Putamen (tissue), 1 donor: ENCODE data around the gene MCU.
"Not testable (repeated sequence)": the region's sequence is repeated elsewhere in the genome, so short reads cannot be mapped to it uniquely, and the experiment has no call there.

ENCODE experiments used
- DNase-seq: peaks from one replicate; pipeline ENCODE4 v3.0.0-alpha.2; 2016; ENCODE audit warnings: low spot score

Gene MCU

DNA sequence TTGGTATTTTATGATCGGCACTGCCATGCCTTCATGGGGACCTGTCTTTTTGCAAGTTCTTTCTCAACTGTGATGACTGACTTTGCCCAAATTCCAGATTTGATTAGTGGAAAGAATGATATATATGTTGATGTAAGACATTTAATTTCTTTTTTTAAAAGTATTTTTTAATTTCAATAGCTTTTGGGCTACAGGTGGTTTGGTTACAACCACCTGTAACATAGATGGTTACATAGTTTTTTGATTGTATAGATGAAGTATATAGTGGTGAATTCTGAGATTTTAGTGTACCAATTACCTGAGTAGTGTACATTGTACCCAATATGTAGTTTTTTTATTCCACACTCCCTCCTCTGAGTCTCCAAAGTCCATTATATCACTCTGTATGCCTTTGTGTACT lies 69.6 kb downstream of the MCU start:
- no peak for DNase-seq

DNA sequence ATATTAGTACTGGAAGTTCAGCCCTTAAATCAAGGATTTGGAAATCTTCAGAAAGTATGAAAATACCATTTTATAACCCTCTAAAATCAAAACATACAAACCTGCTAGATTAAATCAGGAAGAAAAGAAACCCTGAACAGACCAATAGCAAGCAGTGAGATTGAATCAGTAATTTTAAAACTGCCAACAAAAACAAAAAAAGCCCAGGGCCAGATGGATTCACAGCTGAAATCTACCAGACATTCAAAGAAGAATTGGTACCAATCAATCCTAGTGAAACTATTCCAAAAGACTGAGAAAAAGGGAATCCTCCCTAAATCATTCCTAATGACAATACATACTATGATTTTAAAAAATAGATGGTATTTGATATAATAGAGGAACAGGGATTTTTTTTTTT lies 70.1 kb downstream of the MCU start:
- no peak for DNase-seq

DNA sequence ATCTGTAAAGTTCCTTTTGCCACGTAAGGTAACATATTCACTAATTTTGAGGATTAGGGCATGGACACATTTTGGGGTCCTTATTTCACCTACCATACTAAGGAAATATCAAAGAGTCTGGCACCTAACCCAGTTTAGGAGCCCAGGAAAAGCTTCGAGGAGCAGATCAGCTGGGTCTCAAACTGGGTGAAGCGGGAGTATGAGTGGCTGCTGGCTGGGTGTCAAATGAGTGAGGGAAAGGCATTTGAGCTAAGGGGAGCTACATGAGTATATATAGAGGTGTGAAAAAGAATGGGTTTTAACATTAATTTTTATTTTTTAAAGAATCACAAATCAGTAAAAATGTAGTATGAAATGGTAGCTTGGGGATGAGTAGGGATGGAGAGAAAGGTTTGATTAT lies 71.3 kb downstream of the MCU start:
- no peak for DNase-seq

DNA sequence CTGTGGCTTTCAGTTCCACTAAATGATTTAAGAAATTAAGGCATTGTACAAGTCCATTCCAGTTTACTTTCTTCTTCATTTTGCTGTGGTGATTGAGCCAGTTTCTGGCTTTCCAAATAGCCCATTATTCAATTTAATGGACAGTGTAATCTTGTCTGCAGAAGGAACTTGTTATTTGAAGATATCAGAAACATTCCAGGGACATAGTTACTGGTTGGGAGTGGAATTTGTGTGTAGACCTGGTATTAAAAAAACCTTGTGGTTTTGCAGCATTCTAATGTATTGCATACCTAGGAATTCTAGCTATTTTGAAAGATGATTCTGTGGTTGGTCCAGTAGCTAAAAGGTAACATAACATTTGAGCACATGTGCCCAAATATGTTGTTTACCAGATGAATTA lies 72.2 kb downstream of the MCU start:
- DNase-seq: no peak

DNA sequence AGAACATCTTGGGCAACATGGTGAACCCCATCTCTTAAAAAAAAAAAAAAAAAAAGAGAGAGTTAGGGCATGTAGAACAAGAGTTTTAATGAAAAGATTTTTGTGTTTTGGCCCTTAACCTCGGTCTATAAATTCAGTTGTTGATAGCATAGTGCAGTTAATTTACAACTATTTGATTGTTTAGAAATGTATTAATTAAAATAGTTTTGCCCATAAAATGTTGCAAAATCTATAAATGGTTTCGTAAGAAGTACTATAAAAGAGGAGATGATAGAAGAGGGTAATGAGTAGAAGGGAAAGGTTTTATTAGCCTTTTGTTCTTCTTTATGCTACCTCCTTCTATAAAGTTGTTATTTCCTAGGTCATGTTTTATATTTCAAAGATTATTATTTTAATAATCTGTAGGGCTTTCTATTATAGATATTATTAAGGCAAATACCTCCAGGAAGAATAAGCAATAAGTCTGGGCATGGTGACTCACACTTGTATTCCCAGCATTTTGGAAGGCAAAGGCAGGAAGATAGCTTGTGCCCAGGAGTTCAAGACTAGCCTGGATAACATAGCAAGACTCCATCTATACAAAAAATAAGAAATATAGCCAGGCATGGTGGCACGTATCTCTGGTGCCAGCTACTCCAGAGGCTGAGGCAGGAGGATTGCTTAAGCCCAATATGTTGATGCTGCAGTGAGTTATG lies 73.3 kb downstream of the MCU start:
- no peak for DNase-seq

DNA sequence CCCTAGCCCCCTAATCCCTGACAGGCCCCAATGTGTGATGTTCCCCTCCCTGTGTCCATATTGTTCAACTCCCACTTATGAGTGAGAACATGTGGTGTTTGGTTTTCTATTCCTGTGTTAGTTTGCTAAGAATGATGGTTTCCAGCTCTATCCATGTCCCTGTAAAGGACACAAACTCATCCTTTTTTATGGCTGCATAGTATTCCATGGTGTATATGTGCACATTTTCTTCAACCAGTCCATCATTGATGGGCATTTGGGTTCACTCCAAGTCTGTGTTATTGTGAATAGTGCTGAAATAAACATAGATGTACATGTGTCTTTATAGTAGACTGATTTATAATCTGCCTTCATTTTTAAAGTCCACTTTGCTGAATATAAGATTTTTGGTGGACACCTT lies 79.3 kb downstream of the MCU start:
- DNase-seq: not testable (repeated sequence)

DNA sequence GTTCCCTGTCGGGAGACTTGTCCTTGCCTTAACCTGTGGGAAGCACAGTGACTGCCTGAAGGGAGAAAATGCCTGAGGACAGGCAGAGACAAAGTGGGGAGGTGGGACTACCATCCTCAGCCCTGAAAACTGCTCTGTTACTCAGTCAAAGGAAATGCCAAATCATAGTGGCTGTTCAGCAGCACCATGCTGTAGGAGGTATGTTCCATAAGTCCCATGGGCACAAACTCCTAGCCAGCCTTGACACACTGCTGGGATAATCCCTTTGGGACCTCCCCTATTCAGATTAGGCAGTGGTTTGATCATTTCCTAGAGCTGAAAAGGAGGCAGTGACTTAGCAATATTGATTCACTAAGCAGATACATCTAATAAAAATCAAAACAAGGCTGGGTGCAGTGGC lies 80.1 kb downstream of the MCU start:
- DNase-seq: no peak

DNA sequence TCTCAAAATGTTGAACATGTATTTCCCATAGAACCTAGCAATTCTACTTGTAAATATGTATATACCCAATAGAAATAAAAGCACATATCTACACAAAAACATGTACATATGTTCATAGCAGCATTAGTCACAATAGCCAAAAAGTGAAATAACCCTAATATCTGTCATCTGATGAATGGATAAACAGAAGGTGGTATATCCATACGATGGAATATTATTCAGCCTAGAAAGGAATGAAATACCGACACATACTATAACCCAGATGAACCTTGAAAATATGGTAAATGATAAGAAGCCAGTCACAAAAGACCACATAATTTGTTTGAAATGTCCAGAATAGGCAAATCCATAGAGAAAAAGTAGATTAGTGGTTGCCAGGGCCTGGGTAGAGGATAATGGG lies 87.9 kb downstream of the MCU start:
- no peak for DNase-seq

DNA sequence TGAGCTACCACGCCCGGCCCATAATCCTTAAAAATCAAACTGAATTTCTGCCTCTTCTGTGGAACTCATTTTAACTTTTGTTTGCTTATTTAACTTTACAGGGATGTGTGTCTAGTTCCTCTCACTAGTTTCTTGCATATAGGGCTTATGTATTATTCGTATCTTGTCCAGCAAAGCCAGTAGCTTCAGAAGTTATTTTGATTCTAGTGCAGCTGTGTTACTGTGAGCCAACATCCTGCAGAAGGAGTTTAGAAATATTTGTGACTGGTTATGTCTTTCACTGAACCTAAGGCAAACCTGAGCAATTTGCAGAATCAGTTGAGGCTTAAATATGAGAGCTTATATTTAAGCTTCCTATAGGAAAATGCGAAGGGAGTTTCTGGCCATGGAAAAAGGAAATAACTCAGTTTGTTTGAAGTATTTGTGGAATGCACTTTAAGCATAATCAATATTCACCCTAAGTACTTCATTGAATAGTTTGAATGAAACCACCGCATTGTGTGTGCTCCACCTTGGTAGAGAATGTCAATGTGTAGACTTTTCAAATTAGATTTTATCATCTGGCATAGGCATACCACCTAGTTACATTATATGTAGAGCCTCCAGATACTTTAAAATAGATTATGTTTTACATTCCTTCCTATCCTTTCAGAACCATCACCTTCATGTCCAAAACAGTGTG lies 90.8 kb downstream of the MCU start:
- DNase-seq: no peak

DNA sequence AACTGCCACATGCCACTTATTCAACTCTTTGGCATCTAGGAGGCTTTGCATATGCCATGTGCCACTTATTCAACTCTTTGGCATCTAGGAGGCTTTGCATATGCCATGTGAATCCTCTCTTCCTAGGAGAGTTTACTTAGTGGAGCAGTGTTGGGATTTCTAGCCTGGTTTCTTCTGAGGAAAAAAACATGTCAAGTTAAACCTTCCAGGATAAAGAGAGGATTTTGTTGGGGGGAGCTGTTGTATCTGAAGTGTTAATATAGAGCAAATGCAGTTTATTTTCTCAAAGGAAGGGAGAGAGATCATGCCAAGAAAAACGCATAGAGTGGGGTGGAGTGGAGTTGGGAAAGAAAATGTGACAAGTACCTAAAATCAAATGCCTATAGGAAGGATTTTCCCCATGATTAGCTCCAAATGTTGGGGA lies 91.5 kb downstream of the MCU start:
- no peak for DNase-seq

DNA sequence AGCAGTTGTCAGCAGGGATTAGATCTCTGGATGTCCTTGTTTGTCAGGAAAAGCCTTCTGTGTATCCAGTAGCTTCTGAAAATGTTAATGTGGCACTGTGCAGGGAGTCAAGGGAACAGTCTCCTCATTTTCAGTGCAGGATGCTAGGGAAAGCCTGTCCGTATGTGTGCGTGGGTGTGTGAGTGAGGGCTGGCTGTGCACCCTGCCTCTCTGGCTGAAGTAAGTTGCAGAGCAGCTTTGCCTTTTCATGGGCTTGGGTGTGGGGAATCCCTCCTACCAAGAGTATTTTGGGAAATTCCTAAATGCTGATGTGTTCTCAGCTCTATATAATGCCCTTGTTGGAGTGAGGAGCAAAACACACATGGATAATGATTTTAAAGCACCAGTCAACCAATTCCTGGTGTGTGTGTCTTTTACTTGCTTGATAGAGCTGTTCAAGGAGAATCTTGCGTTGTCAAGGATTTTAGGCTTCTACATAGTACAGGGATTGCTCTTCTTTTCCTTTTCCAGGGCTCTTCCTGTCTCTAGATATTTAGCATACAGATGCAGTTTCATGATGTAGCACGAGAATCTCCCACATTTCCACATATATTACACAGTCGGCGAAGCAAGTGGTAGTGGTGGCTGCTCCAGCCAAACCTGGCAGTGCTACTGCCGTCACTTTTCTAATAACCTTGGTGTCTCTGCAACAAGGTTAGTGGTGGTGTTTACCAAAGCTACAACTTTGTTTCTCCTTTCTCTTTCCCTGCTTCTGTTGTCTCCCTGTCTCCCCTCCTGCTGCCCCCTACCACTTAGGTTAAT lies 92.8 kb downstream of the MCU start:
- no peak for DNase-seq

DNA sequence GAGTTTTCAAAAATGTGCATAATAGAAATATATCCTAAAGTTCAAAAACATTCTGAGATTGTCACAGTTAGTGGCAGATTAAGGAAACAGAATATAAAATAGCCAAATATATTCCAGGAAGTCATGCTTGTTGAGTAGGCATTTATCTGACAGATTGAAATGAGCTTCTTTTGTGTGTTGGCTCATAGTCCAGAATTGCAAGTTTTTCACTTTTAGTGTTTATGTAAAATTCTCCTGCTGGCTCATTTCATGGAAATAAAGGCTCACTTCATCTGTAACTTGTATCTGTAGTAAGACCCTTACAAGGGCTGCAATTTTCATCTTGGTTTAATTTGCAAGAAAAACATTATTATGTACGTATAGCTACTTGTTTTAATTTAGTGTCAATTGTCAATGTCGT lies 93.5 kb downstream of the MCU start:
- no peak for DNase-seq

DNA sequence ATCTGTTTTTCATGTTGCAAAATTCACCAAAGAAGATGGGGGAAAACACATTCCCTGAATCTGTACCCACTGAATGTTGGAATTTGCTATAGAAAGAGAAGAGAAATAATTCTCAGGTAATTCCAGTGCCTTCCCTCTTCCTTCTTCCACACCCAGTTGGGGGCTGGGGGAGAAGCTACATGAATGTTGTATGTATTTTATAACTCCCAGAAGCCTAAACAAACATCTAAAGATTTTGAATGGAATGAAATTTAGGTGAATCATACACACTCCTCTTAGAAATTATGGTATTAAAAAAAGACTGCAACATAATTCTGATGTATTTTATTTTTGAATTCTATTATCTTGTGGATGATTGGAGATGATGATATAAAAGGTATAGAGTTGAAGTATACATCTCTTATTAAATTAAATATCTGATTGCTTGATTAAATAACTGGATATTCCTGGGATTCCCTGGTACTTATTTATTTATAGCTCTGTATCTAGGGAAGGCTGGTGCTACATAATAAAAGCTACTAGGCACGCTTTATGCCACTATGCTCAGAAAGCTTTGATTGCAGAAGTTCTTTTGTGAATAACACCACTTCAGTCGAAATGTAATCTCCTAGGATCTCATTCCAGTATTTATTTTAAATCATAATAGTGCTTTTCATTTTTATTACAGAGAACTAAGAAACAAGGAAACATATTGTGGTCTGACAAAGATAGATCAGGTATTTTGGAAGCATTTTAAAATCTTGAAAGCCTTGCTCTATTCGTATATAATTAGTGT lies 98.5 kb downstream of the MCU start:
- no peak for DNase-seq

DNA sequence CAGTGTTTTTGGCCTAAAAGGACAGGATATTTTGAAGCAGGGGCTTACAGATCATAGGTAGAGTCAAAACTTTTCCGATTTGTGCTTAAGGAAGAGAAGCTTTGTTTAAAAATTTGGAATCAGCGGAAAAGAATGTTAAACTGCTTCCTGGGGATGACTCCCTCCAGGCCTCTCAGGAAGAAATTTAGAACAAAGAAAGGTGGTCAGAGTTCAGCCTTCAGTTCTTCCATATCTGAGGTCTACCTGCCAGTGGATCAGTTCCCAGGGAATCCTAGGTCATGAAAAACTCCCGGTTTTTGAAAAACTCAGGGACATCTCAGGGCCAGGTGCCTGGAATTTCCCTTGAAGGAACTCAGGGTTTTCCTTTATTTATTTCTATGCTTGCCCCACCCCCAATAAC lies 100.3 kb downstream of the MCU start:
- no peak for DNase-seq

DNA sequence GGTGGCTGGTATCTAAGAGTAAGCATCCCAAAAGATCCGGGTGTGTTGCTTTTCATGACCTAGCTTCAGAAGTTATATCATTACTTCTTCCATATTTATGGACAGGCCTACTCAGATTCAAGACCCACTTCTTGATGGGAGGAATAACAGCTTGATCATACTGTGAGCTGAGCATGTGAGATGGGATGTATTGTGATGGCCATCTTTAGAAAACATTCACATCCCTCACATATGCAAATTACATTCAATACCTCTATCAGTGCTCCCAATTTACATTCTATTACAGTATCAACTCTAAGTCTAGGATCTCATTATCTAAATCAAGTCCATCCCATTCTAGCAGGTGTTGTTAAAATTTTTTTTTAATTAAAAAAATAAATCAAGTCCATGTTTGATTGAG lies 101.8 kb downstream of the MCU start:
- no peak for DNase-seq

DNA sequence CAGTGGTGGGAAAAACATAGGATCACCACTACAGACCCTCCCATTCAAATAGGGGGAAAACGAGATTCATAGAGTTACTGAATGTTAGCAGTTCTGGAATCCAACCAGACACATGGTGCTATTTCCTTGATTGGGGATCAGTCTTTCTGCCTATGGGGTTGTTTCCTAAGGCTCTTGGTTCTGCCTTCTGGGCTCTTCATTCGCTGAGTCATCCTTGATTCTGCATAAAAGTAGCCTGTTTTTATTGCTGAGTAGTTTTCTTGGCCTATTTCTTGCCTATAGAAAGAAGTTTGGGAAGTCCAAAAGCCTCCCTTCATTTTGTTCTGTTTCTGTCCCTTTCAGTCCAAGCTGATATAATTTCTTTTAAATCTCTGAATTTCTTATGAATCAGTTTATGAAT lies 102.3 kb downstream of the MCU start:
- DNase-seq: no peak

DNA sequence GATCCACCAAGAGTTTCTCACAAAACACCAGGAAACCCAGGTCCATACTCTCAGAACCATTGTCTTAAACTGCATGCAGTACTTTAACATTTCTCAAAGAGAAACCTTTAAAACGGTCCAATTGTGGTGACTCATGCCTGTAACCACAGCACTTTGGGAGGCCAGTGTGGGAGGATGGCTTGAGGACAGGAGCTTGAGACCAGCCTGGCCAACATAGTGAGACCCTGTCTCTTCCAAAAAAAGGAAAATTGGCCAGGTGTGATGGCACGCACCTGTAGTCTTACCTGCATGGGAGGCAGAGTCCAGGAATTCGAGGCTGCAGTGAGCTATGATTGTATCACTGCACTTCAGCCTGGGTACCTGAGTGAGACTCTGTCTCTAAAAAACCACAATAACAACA lies 104.1 kb downstream of the MCU start:
- no peak for DNase-seq

DNA sequence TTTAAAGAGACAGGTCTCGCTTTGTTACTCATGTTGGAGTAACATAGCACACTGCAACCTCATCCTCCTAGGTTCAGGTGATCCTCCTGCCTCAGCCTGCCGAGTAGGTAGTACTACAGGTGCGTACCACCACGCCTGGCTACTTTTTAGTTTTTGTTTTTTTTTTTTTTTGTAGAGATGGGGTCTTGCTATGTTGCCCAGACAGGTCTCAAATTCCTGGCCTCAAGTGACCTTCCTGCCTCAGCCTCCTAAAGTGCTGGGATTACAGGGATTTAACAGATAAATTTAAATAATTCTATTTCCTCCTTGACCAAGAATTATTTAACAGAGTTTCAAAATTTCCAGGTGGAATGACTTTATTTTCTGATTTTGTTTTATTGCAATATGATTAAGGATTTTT lies 104.6 kb downstream of the MCU start:
- no peak for DNase-seq

DNA sequence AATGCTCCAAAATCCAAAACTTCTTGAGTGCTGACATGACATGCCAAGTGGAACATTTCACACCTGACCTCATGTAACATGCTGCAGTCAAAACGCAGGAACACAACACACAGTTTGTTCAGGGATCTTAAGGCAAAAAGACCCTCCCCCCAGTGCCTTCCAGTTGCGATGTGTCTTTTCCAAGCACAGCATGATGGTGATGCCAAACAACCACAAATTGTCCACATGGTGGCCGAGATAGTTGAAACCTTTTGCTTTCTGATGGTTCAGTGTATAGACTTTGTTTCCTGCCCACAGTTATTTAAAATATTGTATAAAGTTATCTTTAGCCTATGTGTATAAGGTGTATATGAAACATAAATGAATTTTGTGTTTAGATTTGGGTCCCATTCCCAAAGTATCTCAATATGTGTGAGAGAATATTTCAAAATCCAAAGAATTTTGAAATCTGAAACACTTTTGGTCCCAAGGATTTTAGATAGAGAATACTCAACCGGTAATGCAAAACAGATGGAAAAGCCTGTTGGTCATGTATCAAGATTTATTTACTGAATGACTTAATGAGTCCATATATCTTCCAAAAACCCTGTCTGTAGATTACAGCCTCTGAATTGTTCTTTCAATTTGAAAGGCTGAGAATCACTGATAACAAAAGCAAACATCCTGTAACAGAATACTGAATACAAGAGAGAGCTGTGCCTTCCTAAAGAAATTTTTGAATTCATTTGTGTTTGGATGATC lies 108.2 kb downstream of the MCU start:
- DNase-seq: no peak

DNA sequence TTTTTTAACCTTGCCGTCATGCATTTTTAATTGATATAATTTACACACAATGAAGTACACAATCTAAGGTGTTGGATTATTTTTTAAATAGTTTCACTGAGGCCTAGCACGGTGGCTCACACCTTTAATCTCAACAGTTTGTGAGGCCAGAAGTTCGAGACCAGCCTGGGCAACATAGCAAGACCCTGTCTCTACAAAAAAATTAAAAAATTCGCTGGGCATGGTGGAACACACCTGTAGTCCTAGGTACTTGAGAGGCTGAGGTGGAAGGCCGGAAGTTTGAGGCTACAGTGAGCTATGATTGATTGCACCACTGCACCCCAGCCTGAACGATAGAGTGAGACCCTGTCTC lies 108.8 kb downstream of the MCU start:
- DNase-seq: no peak

DNA sequence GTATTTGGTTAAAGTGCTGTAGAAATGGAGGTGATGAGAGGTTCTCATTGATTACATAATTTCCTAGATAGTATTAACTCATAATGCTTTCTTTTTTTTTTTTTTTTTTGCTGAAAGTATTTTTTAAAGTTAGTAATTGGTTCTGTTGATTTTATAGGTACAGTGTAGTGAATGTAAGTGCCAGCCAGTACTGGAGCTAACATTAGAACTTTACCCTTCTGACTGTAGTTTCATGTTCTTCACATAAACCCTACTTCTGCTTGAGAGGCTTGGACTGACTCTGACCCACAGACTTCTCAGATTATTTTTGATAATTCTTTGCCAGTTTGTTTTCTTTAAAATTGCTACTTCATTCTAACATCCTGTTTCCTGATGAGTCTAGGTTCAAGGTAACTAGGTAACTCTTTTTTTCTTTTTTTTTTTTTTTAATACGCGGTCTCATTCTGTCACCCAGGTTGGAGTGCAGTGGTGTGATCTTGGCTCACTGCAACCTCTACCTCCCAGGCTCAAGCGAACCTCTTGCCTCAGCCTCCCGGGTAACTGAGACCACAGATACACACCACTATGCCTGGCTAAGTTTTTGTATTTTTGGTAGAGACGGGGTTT lies 109.4 kb downstream of the MCU start:
- DNase-seq: no peak
